Fibroblast of the aortic adventitia (primary cell): ENCODE measurements around the gene GEMIN5. TPM values are rescaled to one million over a fixed set of nuclear protein-coding genes. Genes with fewer than 3 reads are reported as not detected.

ENCODE experiments used
- DNase-seq: peaks from one replicate; pipeline ENCODE4 v3.0.0-alpha.2; 2010; ENCODE audit warnings: low read depth
- H3K4me3 ChIP-seq: 2 replicates; pipeline ENCODE4 v1.5.1; 2011; ENCODE audit warnings: low read depth, mild to moderate bottlenecking, control low read depth, low read length, moderate library complexity
- CTCF ChIP-seq: IDR thresholded peaks from 2 replicates; pipeline ENCODE4 v1.5.1; 2011; ENCODE audit warnings: mild to moderate bottlenecking, low read length, control low read depth, inconsistent platforms; ENCODE audit not compliant: insufficient read depth
- total RNA-seq: library from RNA; depleted of rRNA; stranded (reverse); fragments of >200 nt; gene quantifications from 2 replicates; pipeline ENCODE4 v1.2.3, GENCODE V29; 2012; ENCODE audit warnings: low replicate concordance

Gene GEMIN5
- total RNA-seq, 1 donor = 18.2 TPM

GRCh38 chr5:154971501-154971900, 33.5 kb upstream of the GEMIN5 start:
- TF ChIP-seq CTCF = no peak
- DNase-seq = peak; percentile 83
- H3K4me3 ChIP-seq = no peak overlapping the region

- no peak overlapping the region for H3K4me3 ChIP-seq
- peak; percentile 42 for DNase-seq
- TF ChIP-seq CTCF = no peak
Measured at GRCh38 chr5:154970759-154971158, 32.7 kb upstream of the GEMIN5 start.

- TF ChIP-seq CTCF = no peak
- H3K4me3 ChIP-seq = no peak overlapping the region
- no peak for DNase-seq
Measured at GRCh38 chr5:154968953-154969352, 30.9 kb upstream of the GEMIN5 start.

- peak; percentile 20 for DNase-seq
- TF ChIP-seq CTCF = peak; percentile 67
- no peak overlapping the region for H3K4me3 ChIP-seq
Measured at GRCh38 chr5:154967421-154968024, 29.5 kb upstream of the GEMIN5 start.

- no peak for DNase-seq
- no peak for TF ChIP-seq CTCF
- H3K4me3 ChIP-seq = no peak overlapping the region
Measured at GRCh38 chr5:154966874-154967273, 28.9 kb upstream of the GEMIN5 start.

GRCh38 chr5:154966081-154966841, 28.2 kb upstream of the GEMIN5 start:
- no peak overlapping the region for H3K4me3 ChIP-seq
- DNase-seq = no peak
- no peak for TF ChIP-seq CTCF

GRCh38 chr5:154962494-154962893, 24.5 kb upstream of the GEMIN5 start:
- no peak overlapping the region for H3K4me3 ChIP-seq
- DNase-seq = no peak
- no peak for TF ChIP-seq CTCF
